ENCODE results near the gene VGLL3.
"Not testable (repeated sequence)": the region's sequence is repeated elsewhere in the genome, so short reads cannot be mapped to it uniquely, and the experiment has no call there.

VGLL3 gene

DNA sequence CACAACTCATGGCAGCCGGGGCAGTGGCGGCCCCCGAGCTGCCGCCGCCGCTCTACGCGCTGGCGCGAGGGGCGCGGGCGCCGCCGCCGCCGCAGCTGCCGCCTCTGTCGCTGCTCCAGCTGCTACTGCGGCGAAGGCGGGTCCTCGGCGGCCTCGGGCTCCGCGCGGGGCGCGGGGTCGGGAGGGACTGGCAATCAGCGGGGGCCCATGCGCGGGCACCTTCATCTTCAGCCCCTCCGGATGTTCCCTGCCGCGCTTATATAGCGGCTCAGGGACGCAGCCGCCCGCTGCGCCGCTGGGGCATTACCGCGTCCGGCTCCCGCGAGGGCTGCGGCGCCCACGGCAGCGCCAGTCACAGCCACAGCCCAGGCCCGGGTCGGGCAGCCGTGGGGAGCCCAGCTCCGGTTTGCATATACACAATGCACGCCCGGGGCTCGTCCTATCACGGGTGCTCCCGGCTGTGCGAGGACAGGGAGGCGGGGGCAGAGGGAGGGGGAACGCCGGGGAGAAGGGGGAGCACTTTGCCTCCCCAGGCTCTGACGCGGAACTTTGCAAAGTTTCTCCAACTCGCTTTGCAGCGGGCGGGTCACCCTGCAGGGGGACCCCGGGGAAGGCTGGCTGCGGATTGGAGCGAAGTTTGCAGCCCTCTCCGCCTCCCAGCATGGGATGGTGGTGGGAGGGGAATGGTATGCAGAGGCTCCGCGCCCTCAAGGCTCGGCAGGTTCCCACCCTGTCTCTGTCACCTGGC is at the start of gene VGLL3:
VGLL3 (minus strand) TSS at position 416 of the 748 bp plus-strand sequence; CDS start at position 10, 406 bp downstream.
- no peak for DNase-seq (ENCODE audit: low spot score)

- DNase-seq (ENCODE audit: low spot score), result no peak
Measured at GRCh38 chr3:87037652-87038051, 46.7 kb upstream of the VGLL3 start.

- no peak for DNase-seq (ENCODE audit: low spot score)
Measured at GRCh38 chr3:87036671-87037070, 45.7 kb upstream of the VGLL3 start.

DNA sequence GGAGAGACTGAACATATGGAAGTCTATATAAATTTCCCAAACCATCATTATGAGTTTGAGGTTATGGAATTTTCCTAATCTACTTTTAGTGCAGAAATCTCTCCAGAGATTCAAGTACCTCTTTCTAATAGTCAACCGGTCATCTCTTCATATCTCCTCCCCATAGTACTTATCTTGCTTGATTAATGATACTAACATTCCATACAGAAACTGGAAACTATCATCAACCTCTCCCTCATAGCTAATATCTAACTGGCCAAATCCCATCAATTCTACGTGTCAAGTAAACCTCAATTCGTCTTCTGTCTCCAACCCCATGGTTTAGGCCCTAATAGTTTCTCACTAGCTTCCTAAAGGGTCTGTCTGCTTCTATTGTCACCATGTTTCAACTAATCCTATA is 44.4 kb upstream of the VGLL3 start:
- DNase-seq (ENCODE audit: low spot score), result no peak

GRCh38 chr3:87033205-87033604 is 42.3 kb upstream of the VGLL3 start:
- no peak for DNase-seq (ENCODE audit: low spot score)

DNA sequence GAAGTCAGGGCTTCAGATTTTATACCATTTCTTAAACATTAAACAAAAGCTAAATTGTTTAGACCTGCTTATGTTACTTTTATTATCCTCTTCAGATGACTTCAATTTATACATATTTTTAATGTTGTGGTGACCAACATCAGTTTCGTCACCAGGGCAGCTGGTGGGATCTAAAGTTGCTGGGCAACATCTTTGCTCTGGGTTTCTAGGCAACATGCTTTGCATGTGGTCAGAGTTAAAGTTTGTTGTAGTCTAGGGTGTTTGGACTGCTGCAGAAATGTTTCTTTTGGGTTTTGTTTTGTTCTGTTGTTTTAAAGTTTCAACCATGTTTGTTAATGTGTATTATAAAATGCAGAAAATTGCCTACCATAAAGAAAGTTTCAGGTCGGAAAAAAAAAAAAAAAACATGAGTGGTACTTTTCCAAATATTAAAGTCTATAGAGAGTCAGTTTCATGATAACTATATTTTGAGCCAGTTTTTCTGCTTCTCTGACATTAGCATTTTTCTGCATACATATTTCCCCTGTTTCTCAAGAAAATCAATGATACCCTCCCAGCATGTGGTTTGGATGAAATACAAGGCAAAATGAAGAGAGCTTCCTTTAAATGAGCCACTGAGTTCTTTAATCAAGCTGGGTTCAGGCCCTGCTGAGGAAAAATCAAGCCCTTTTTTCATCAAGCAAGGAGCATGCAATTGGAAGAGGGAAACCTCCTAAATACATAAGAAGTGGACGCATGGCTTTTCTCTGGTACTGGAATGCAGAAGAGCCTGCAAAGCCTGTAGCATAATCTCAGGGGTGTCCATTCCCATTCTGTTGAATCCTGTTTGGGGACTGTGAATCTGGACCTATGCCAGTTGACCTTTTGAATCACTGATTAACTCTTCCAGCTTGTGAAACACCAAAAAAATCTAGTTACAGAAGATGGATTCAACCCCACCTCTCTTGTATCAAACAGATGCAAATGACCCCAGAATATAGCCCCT is 35.0 kb upstream of the VGLL3 start:
- DNase-seq (ENCODE audit: low spot score), result no peak

DNA sequence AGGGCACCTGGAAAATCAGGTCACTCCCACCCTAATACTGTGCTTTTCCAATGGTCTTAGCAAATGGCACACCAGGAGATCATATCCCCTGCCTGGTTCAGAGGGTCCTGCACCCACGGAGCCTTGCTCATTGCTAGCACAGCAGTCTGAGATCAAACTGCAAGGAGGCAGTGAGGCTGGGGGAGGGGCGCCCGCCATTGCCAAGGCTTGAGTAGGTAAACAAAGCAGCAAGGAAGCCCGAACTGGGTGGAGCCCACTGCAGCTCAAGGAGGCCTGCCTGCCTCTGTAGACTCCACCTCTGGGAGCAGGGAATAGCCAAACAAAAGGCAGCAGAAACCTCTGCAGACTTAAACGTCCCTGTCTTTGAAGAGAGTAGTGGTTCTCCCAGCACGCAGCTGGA is 26.4 kb upstream of the VGLL3 start:
- DNase-seq (ENCODE audit: low spot score), result not testable (repeated sequence)

GRCh38 chr3:87009271-87009670 is 18.3 kb upstream of the VGLL3 start:
- DNase-seq (ENCODE audit: low spot score), result no peak

DNA sequence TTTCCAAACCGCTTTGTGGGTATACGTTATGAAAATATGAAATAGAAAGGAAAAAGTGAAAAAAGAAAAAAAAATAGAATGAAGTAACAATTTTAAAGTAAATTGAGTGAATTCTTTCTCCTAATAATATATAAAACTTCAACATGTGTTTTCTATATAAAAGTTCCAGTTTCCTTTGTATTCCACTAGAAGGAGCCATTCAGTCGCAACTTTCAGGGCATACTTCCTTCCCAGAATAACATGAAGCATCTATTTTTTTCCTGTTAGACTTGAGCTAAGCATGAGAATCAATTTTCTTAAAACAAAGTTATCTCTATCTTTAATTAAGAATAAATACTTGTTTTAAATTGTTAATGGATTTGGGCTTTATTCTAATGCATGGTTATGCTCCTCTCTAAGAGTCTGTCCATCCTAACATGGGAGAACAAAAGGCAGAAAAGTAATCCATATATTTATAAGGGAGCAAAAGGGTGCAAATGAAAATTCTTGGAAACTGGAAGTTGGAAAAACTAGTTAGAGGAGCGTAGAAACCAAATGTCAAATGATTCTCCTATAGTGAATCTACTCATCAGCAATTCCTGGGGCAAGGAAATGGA is 16.0 kb upstream of the VGLL3 start:
- DNase-seq (ENCODE audit: low spot score), result no peak

DNA sequence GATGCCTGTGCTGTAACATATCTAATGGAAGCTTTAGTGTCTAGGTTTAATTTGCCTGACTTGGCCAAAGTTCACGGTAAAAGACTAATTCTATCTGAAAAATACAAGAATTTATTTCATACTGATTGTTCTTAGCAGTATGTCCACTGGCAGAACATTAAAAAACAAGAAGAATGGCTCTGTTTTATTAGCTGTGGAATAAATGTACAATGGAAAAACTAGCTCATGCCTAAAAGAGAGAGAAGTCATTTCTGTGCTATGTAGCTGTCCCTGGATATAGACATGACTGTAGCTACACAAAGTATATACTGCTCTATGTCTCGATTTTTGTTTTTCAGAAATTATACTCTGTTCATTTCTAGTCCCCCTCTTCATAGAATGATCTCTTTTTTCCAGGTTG is 13.9 kb upstream of the VGLL3 start:
- DNase-seq (ENCODE audit: low spot score), result no peak

- DNase-seq (ENCODE audit: low spot score), result no peak
Measured at GRCh38 chr3:87002346-87002745, 11.4 kb upstream of the VGLL3 start.

DNA sequence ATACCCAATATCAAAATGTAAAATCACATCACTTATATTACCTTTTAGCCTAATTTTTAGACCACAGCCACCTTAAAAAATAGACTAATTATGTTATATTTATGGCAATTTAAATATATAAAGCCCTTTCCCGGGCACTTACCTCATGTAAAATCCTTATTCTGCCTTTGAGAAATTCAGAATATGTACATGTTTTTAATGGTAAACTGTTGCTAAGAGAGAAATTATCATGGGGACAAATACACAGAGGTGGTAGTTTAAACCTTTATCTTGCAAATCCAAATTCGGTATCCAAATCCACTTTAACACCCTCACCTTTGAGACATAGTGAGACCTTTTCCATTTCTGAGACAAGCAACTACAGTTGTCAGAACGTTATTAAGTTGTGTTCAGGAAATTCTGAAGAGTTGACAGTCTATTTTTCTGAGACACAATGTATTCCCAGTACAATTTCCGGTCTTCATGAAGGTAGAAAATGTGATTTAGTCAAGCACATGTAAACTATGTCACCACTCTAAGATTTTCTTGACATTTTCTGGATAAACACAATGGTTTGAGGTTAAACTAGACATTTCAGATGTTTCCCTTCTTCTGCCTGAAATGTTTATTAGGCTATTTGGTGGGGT is 10.6 kb upstream of the VGLL3 start:
- no peak for DNase-seq (ENCODE audit: low spot score)

- DNase-seq (ENCODE audit: low spot score), result no peak
Measured at GRCh38 chr3:87000940-87001339, 10.0 kb upstream of the VGLL3 start.

DNA sequence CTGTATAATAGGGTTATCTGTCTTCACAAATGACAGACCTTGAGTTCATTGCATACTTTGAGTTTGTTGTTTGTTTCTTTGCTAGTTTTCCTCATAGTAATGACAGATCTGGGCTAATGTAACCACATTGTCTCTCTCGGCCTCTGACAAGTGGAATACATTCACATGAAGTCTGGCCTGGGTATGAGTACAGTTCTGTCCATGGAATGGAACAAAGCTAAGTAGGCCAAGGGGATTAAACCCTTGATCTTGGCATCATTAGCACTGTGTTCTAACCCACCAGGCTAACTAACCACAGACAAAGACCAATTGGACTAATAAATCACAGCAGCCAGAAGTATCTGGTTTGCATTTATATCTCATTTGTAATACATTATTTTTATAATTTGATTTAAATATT is 7.6 kb upstream of the VGLL3 start:
- no peak for DNase-seq (ENCODE audit: low spot score)

DNA sequence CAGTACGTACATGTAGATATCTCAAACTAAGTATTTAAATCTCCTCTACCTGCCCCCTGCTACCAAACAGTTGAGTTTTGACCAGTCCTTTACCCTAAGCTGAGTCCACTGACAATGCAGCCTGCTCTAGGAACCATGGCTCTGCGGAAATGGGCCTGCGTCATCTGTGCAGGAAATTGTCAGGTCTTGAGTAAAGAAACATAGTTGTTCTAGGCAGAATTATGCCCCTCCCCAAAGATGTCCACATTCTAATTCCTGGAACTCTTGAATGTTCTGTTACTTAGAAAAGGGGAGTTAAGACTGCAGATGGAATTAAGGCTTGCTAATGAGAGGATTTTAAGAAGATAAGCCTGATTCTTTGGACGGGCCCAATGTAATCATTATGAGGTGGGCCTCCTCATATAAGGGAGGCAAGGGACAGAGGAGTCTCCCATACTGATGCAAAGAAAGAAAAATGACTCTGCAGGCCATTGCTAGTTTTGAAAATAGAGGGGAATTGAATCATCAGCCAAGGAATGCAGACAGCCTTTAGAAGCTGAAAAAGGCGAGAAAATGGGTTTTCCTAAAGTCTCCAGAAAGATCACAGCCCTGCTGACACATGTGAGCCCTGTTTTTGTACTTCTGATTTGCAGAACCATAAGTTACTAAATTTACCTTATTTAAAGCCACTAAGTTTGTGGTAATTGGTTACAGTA is 5.5 kb upstream of the VGLL3 start:
- DNase-seq (ENCODE audit: low spot score), result no peak

DNA sequence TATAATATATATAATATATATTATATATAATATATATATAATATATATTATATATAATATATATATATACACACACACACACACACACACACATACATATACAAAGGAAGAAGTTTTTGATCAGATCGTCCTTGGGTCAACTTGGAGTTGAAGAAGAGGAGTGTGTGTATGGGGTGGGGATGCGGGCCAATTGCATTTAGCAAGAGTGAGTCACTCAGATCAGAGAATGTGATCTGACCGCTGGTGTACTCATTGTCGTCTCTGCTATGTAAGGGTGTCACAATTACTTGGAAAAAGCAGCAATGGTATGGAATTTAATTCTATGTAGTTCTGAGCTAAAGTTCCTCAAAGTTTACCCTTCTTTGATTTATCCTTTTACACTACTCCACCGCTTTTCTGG is 4.6 kb upstream of the VGLL3 start:
- no peak for DNase-seq (ENCODE audit: low spot score)

- no peak for DNase-seq (ENCODE audit: low spot score)
Measured at GRCh38 chr3:86993704-86994103, 2.8 kb upstream of the VGLL3 start.

GRCh38 chr3:86991840-86992435 is 989 bp upstream of the VGLL3 start:
- no peak for DNase-seq (ENCODE audit: low spot score)

GRCh38 chr3:86991482-86991815 is 500 bp upstream of the VGLL3 start:
- DNase-seq (ENCODE audit: low spot score), result no peak

DNA sequence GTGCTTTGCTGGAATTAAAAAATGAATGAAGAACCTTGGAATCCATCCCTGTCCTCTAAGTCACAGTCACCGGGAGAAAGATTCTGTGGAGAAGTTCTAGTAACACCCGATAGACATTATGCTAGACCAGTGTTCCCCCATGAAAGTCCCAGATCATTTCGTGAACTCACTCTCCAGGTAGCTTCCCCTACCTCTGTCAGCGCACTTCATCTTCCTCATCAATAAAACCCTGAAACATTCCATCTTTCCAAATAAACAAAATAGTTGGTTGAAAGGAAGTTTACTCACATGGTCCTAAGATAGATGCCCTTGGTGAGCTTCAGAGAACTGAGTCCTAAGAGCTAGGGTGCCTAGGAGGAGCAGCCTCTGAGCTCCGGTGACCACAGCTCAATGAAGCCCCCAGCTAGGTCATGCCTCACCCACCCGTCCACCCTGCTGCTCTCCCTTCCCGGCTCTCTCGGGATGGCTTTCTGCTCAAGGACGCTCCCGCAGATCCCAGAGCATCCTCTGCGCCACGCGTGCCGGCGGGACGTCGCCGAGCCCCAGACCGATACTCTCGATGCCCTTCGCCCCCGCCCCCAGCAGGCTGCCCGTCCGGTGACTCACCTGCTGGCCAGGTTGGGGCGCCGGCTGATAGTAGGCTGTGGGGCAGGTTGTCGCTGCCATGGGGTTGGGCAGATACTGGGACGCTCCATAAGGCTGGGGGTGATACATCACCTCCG is 776 bp downstream of the VGLL3 start:
- DNase-seq (ENCODE audit: low spot score), result no peak

DNA sequence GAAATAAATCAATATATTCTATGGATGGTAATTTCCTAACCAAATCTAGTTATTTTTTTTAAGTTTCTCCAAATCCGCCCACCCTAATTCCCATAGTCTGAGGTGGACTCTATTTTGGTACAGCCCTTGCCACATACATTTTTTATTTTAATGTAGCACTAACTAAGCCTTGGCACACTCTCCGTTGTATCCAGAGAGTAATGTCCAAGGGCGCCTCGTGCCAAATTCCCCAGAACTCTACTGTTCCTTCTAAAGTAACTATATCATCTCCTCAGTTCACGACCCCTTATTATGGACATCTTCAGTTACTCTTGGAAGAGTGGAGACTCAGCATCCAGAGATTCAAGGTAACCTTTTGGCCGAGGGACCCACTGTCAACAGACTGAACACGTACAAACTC is 1.3 kb downstream of the VGLL3 start:
- DNase-seq (ENCODE audit: low spot score), result no peak

Data from hematopoietic multipotent progenitor cell treated with erythropoietin and hydrocortisone succinate and interleukin-3 and kit ligand, for 17 days (in vitro differentiated cells).